Measurements from ENCODE around the gene HACD1.

The HACD1 gene

DNA sequence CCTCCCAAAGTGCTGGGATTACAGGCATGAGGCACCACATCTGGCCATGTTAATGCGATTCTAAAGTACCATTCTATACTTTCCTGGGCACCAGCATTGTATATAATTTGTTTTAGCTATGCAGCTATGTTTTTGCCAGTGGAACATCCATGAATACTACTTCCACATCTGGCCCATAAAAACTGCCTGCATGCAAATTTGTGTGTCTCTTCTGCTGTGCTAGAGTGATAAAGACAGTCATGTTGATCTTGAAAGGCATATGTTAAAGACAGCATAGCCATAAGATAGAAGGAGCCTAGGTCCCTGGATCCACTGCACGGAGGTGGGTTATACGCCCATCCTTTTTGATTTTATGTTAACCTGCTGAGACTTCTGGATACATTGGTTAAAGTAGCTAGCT, 52.3 kb downstream of the HACD1 start:
- DNase-seq: no peak

DNA sequence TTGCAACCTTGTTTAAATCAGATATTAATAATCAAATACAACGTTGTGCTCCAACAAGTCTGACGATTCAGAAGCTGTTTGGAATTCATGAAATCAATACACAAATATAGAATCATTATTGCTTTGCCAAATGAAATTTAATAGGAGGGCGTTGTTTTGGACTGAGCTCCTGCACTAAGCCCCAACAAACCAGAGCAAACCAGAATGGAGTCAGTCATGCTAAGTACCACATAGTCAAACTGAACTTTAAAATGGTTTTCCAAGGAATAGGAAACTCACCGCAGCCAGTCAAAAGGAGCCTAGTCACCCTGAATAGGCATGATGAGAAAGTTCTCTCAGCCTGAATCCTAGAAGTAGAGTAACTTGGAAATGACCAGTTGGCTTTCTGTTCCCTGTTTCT, 53.7 kb downstream of the HACD1 start:
- DNase-seq: no peak

DNA sequence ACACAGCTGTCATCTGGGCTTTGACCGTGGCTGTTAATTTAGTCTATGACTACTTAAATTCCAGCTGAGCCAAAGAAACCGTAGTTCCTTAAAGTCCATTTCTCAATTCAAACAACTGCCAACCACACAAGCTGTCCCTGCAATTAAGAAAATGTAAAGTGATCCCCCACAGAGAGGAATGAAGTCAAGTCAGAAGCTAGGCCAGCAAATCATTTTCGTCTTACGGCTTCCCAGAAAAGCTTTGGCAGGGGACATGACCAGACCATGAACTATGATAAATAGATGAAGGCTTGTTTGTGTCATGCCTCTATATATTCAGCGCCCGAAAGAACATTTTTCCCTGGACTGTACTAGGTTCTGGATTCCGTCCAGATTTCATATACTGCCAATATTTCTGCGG, 54.6 kb downstream of the HACD1 start:
- DNase-seq: no peak

DNA sequence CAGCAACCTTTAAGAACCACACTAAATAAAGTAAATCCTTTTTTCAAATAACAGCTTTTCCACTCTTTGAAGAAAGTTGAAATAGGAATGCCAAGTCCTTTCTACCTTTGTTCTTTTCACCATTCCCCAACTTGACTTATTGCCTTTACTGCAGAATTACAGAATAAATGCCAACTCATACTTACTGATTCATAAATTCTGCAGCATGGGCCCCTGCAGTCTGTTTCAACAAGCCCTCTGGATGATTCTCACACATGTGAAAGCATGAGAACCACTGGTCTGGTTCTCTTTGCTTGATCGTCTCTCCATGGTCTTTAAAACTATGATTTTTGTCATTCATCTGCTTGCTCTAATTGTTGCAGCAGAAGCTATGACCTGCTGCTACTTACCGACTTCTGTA, 56.1 kb downstream of the HACD1 start:
- no peak for DNase-seq

DNA sequence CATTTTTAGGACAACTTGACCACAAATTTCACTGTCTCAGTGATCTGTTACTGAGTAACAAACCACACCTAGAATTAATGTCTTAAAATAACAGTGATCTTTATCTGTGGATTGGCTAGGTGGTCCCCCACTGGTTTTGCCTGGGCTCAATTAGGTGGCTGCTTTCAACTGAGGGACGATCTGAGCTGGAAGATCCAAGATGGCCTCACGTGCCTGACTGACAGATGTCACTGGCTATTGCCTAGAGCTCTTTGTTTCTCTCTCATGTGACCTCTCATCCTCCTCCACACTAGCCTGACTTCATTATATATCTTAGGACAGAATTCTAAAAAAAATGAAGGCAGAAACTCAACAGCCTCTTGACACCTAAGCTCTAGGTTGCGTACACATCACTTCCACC, 59.7 kb downstream of the HACD1 start:
- no peak for DNase-seq

DNA sequence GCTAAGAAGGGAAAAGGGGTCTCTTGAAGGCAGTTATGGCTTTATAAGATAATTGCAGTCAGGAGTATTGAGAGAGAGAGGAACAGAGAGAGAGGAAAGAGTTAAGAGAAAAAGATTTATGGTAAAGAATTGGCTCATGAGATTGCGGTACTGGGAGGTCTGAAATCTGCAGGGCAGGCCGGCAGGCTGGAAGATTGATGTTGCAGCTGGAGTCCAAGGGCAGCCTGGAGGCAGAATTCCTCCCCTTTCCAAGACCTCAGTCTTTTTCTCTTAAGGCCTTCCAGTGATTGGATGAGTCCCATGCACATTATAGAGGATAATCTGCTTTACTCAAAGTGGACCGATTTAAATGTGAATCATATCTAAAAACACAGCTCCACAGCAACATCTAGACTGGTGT, 68.4 kb downstream of the HACD1 start:
- no peak for DNase-seq

DNA sequence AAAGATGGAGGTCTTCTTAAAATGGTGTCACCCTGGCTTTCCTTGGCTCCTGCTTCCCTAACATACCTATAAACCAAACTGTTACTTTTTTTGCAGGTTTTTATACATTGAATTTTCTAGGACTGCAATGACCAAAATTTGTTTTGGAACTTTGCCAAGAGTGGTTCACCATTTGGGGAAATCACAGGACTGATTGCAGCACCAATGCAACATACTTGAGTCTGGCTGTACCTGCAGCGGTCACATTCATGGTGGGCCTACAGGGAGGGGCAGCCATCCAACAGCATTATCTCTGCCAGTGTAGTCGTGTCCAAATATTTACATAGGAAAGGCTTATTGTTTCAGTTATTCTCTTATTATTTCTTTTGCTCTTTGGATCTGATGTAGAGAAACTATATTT, 69.0 kb downstream of the HACD1 start:
- no peak for DNase-seq

DNA sequence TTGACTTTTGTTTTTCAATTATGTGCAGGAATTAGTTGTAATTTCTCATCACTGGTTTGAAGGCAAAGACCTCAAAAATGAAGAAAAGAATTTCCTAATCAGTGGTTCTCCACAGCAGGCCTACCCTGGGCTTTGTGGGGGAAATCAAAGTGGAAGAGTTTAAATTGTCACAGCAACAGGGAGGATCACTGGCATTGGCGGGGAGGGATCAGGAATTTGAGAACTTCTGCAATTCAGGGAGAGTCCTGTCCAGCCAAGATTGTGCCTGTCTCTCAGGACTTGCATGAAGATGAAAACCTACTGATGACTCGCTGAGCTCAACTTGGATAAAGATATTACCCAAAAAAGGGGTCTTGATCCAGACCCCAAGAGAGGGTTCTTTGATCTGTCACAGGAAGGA, 70.1 kb downstream of the HACD1 start:
- DNase-seq: no peak

DNA sequence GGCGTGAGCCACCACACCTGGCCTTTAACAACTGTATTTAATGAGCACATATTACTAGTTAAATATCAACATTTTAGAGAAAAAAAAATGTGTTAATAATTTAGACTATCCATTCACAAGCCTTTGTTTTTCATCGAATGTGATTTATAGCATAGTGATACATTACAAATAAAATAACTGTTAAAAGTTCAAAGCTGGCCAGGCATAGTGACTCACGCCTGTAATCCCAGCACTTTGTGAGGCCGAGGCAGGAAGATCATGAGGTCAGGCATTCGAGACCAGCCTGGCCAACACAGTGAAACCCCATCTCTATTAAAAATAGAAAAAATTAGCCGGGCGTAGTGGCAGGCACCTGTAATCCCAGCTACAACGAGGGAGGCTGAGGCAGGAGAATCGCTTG, 72.7 kb downstream of the HACD1 start:
- DNase-seq: no peak
